H1 (cell line): ENCODE data around the gene ARHGAP26. TPM values are rescaled to one million over a fixed set of nuclear protein-coding genes. Genes with fewer than 3 reads are reported as not detected.

ENCODE experiments used
- CTCF ChIA-PET: fragments of 300-600 bp; sonication (Branson Sonifier 250); formaldehyde crosslinking; loops from one replicate; lab custom pipeline; 2021; ENCODE audit not compliant: partially characterized antibody; lab: Charles Lee
- POLR2A ChIA-PET: fragments of 300-600 bp; sonication (Branson Sonifier 250); formaldehyde crosslinking; loops from one replicate; lab custom pipeline; 2021; ENCODE audit warnings: inconsistent platforms; ENCODE audit not compliant: partially characterized antibody; lab: Charles Lee
- DNase-seq, 2 experiments: peaks; one replicate each; pipeline versions ENCODE4 v3.0.0 to v3.0.0-alpha.2; 2010 to 2022; ENCODE audit warnings: low spot score in 2 of 2, low read depth in 1 of 2, mixed read lengths in 1 of 2
- FAIRE-seq: peaks from 2 replicates; lab custom pipeline; 2011; peaks lifted over from hg19 to GRCh38; lab: Jason Lieb, UNC
- H2AFZ ChIP-seq: 2 replicates; pipeline ENCODE4 v1.8.1; 2012; ENCODE audit warnings: low read length, inconsistent platforms
- H2AK5ac ChIP-seq: 2 replicates; pipeline ENCODE4 v1.6.1; 2013; ENCODE audit warnings: low read depth, low read length
- H2BK120ac ChIP-seq: replicated peaks from 2 replicates; pipeline ENCODE3; 2013; ENCODE audit warnings: low read depth, low read length, inconsistent platforms
- H2BK12ac ChIP-seq: 2 replicates; pipeline ENCODE4 v1.6.1; 2013; ENCODE audit warnings: low read depth, low read length
- H2BK15ac ChIP-seq: 2 replicates; pipeline ENCODE4 v1.6.1; 2013; ENCODE audit warnings: low read length
- H2BK20ac ChIP-seq: 2 replicates; pipeline ENCODE4 v1.6.1; 2013; ENCODE audit warnings: low read length
- H2BK5ac ChIP-seq: 2 replicates; pipeline ENCODE4 v1.6.1; 2013; ENCODE audit warnings: low read depth, low read length
- H3K14ac ChIP-seq: 2 replicates; pipeline ENCODE4 v1.6.1; 2013; ENCODE audit warnings: inconsistent platforms; ENCODE audit not compliant: insufficient read length
- H3K18ac ChIP-seq: 2 replicates; pipeline ENCODE4 v1.6.1; 2013; ENCODE audit warnings: low read length; ENCODE audit errors: extremely low read depth
- H3K23ac ChIP-seq: 2 replicates; pipeline ENCODE4 v1.6.1; 2013; ENCODE audit warnings: inconsistent platforms; ENCODE audit not compliant: insufficient read length
- H3K23me2 ChIP-seq: 2 replicates; pipeline ENCODE4 v1.6.1; 2013; ENCODE audit warnings: low read depth, low read length
- H3K27ac ChIP-seq: 2 replicates; pipeline ENCODE4 v1.6.1; 2011; ENCODE audit warnings: low read depth, low read length, inconsistent platforms
- H3K27me3 ChIP-seq, 4 experiments: replicated peaks in 1 of 4; 1 replicate in 1 of 4; 2 replicates in 3 of 4; pipeline versions ENCODE4 v1.6.1 to v1.8.1; 2011 to 2013; ENCODE audit warnings: low read length in 3 of 4, mild to moderate bottlenecking in 3 of 4, inconsistent platforms in 2 of 4, mixed read lengths in 2 of 4, moderate library complexity in 1 of 4; ENCODE audit not compliant: control insufficient read depth in 3 of 4, insufficient read depth in 3 of 4; ENCODE audit errors: extremely low read depth in 1 of 4
- H3K36me3 ChIP-seq, 4 experiments: 2 replicates each; pipeline versions ENCODE4 v1.6.1 to v1.8.1; 2011 to 2013; ENCODE audit warnings: mild to moderate bottlenecking in 4 of 4, low read length in 3 of 4, moderate library complexity in 2 of 4, control low read depth in 1 of 4, inconsistent platforms in 1 of 4; ENCODE audit not compliant: insufficient read depth in 4 of 4, control insufficient read depth in 2 of 4
- H3K4ac ChIP-seq: replicated peaks from 2 replicates; pipeline ENCODE3; 2013; ENCODE audit warnings: low read length, low read depth, mixed read lengths, inconsistent platforms; ENCODE audit not compliant: insufficient read length
- H3K4me1 ChIP-seq, 4 experiments: replicated peaks in 1 of 4; 1 replicate in 1 of 4; 2 replicates in 3 of 4; pipeline versions ENCODE4 v1.6.1 to v1.8.1; 2011 to 2013; ENCODE audit warnings: low read length in 3 of 4, inconsistent platforms in 2 of 4, mixed read lengths in 1 of 4; ENCODE audit not compliant: insufficient read depth in 4 of 4, control insufficient read depth in 3 of 4
- H3K4me2 ChIP-seq, 2 experiments: 2 replicates each; pipeline versions ENCODE4 v1.6.1 to v1.8.1; 2011 to 2013; ENCODE audit warnings: low read depth in 2 of 2, low read length in 2 of 2, control low read depth in 1 of 2, inconsistent platforms in 1 of 2, mild to moderate bottlenecking in 1 of 2; ENCODE audit not compliant: insufficient read depth in 1 of 2
- H3K4me3 ChIP-seq, 4 experiments: fragments of 200-600, 300-600 bp in 1 of 4; sonication (generic), shearing (Covaris generic), sonication (Bioruptor Twin) in 1 of 4; 2 replicates each; pipeline versions ENCODE4 v1.5.1 to v1.8.1; 2011 to 2016; ENCODE audit warnings: low read length in 4 of 4, low read depth in 3 of 4, control low read depth in 2 of 4, inconsistent platforms in 2 of 4, mild to moderate bottlenecking in 2 of 4, mixed read lengths in 1 of 4, moderate library complexity in 1 of 4; ENCODE audit not compliant: insufficient read depth in 2 of 4; ENCODE audit errors: extremely low read depth in 1 of 4
- H3K56ac ChIP-seq: replicated peaks from 2 replicates; pipeline ENCODE3; 2013; ENCODE audit warnings: low read depth, mild to moderate bottlenecking, mixed read lengths, low read length, inconsistent platforms; ENCODE audit not compliant: insufficient read length
- H3K79me1 ChIP-seq: 2 replicates; pipeline ENCODE4 v1.6.1; 2013; ENCODE audit warnings: low read depth, low read length, control low read depth
- H3K79me2 ChIP-seq, 2 experiments: 2 replicates each; pipeline versions ENCODE4 v1.6.1 to v1.8.1; 2012 to 2013; ENCODE audit warnings: low read length in 2 of 2, mild to moderate bottlenecking in 2 of 2, inconsistent platforms in 1 of 2; ENCODE audit not compliant: insufficient read depth in 2 of 2, control insufficient read depth in 1 of 2
- H3K9ac ChIP-seq, 4 experiments: replicated peaks in 1 of 4; 1 replicate in 1 of 4; 2 replicates in 3 of 4; pipeline versions ENCODE4 v1.6.1 to v1.8.1; 2011 to 2013; ENCODE audit warnings: low read depth in 3 of 4, low read length in 3 of 4, control low read depth in 2 of 4, mild to moderate bottlenecking in 2 of 4, moderate library complexity in 2 of 4, inconsistent platforms in 1 of 4; ENCODE audit errors: extremely low read depth in 1 of 4
- H3K9me3 ChIP-seq, 2 experiments: 2 replicates each; pipeline versions ENCODE4 v1.6.1 to v1.8.1; 2012 to 2013; ENCODE audit warnings: mild to moderate bottlenecking in 2 of 2, moderate library complexity in 2 of 2, control low read depth in 1 of 2, inconsistent platforms in 1 of 2, low read depth in 1 of 2, low read length in 1 of 2, mixed read lengths in 1 of 2; ENCODE audit not compliant: insufficient read depth in 2 of 2
- H4K20me1 ChIP-seq, 2 experiments: replicated peaks in 1 of 2; 2 replicates each; pipeline versions ENCODE3 to v1.8.1; 2011 to 2013; ENCODE audit warnings: inconsistent platforms in 2 of 2, low read length in 2 of 2, mild to moderate bottlenecking in 1 of 2; ENCODE audit not compliant: insufficient read depth in 2 of 2, control insufficient read depth in 1 of 2
- H4K5ac ChIP-seq: 2 replicates; pipeline ENCODE4 v1.6.1; 2013; ENCODE audit warnings: low read length, low read depth, mixed read lengths, inconsistent platforms; ENCODE audit not compliant: insufficient read length
- H4K8ac ChIP-seq: 2 replicates; pipeline ENCODE4 v1.8.0; 2013; ENCODE audit warnings: mild to moderate bottlenecking, moderate library complexity, low read length, inconsistent platforms; ENCODE audit not compliant: insufficient read depth; ENCODE audit errors: extremely low read depth
- H4K91ac ChIP-seq: replicated peaks from 2 replicates; pipeline ENCODE3; 2013; ENCODE audit warnings: low read length, mixed read lengths, inconsistent platforms; ENCODE audit not compliant: insufficient read length
- KDM1A ChIP-seq: fragments of 200-600, 300-600 bp; sonication (generic); IDR thresholded peaks from 2 replicates; pipeline ENCODE4 v1.7.1; 2016; ENCODE audit warnings: mild to moderate bottlenecking, low read length, borderline replicate concordance
- ZNF274 ChIP-seq: IDR thresholded peaks from 2 replicates; pipeline ENCODE4 v1.7.0; 2012; ENCODE audit warnings: low read length, borderline replicate concordance; ENCODE audit errors: extremely low read depth
- WGBS, 2 experiments: shearing (Covaris generic) in 1 of 2; methylation state at CpG; one replicate each; pipeline versions ENCODE4 v1.1.6 to v1.1.7; 2013 to 2015; ENCODE audit warnings: low lambda C conversion rate in 2 of 2, mixed read lengths in 2 of 2, inconsistent platforms in 1 of 2, low coverage in 1 of 2, missing lambda C conversion rate in 1 of 2; ENCODE audit not compliant: insufficient replicate concordance in 2 of 2, insufficient coverage in 1 of 2, insufficient read length in 1 of 2; ENCODE audit errors: extremely low coverage in 1 of 2, missing lambda C conversion rate in 1 of 2; 5-methylcytosine and 5-hydroxymethylcytosine counted together
- polyA plus RNA-seq, 7 experiments: library from polyadenylated mRNA; depleted of rRNA in 3 of 7; stranded (reverse) in 5 of 7; unstranded in 2 of 7; fragments of >200 nt in 5 of 7; fragments of 200-250 nt in 2 of 7; gene quantifications; 1 replicate in 5 of 7; 2 replicates in 1 of 7; 4 replicates in 1 of 7; pipeline versions ENCODE4 v1.2.1 to v1.2.3, GENCODE V29; 2011 to 2013; ENCODE audit warnings: missing spikeins in 2 of 7, mixed read lengths in 2 of 7
- total RNA-seq: library from RNA; stranded (reverse); fragmentation: NEBNext Ultra II Directional; extraction: Animal tissue kit (Norgen Biotek cat#: 25700); gene quantifications from 2 replicates; pipeline ENCODE4 v1.2.1, GENCODE V29; 2021

The ARHGAP26 gene
- total and polyA plus RNA-seq, 2 of the 8 experiments (the other 6 are each of a cell fraction or from before 2014, with no cell fraction given) = 7.1 to 24.8 TPM

GRCh38 chr5:142763701-142764100 is 6.5 kb upstream of the ARHGAP26 start:
- FAIRE-seq (no peak), DNase-seq (no peak)
- no peak overlapping the region for H3K14ac ChIP-seq
- H2BK20ac ChIP-seq = no peak overlapping the region
- H4K5ac ChIP-seq = no peak overlapping the region
- H3K4ac ChIP-seq = no peak overlapping the region
- H3K36me3 ChIP-seq = no peaks in the 10 kb centered on the region
- no peak overlapping the region for H3K27ac ChIP-seq
- H3K23ac ChIP-seq = no peak overlapping the region
- TF ChIP-seq ZNF274 = no peak
- peak; percentile 71; the same call in 1 of the 2 replicates for TF ChIP-seq KDM1A
- TF ChIP-seq, all 59 proteins: peak for 1
- Histone ChIP-seq H2BK120ac (no peak overlapping the region), H3K79me2 (no peaks in the 10 kb centered on the region), H3K4me3 (no peak overlapping the region), H4K20me1 (no peaks in the 10 kb centered on the region), H2BK5ac (no peak overlapping the region), H2BK12ac (no peak overlapping the region), H3K4me1 (no peaks in the 10 kb centered on the region), H3K4me2 (no peak overlapping the region), H3K79me1 (no peaks in the 10 kb centered on the region), H3K56ac (no peak overlapping the region), H4K8ac (no peak overlapping the region), H3K27me3 (no peaks in the 10 kb centered on the region), H4K91ac (no peak overlapping the region), H3K9me3 (no peaks in the 10 kb centered on the region), H3K9ac (no peak overlapping the region), H3K23me2 (no peaks in the 10 kb centered on the region), H3K18ac (no peak overlapping the region), H2AK5ac (peak overlapping the region; percentile 78; the same call in 1 of the 2 replicates), H2AFZ (no peak overlapping the region), H2BK15ac (no peak overlapping the region)
- POLR2A ChIA-PET = no interaction called here
- 100% methylated on average over 1 of the region's 1 CpG; no CpG with 5 or more reads in 1 of the 2 experiments for WGBS, 2 experiments
- CTCF ChIA-PET = interaction anchor here (1.0 to 10.9 kb wide), 6 partner anchors 10 to 50 kb away, joined by 3 to 79 read pairs (median 10); no protein-coding TSS in a partner anchor
